ENCODE measurements around the gene TMEM44.

Gene TMEM44

DNA sequence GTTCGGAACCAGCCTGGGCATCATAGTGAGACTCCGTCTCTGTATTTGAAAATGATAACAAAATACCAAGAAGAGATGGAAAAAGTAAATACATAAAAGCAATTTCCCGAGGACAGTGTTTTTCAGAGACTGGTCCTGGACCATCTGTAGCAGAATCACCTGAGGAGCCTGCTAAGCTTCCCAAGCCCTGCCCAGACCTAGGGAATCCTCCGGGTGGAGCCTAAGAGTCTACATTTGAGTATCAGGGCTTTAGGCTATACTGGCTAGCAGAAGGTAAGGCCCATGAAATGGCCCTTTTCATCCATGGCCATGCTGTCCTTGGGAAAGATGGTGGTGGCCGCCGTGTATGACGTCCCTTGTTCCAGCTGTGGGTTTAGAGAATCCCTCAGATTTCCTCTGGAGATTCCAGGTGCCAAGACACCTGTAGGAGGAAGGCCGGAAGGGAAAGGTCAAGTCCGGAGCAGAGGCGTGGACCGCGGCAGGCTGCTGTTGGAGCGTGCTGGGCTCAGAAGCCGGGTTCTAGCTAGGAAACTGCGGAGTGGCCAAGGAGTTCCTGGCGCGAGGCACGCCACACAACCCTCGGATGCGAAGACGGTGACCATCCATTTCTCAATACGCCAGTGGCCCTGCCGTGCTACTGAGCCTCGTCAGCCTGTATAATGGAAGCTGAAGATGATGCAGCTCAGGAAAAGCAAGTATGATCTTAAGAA is 50.9 kb downstream of the TMEM44 start:
- DNase-seq (ENCODE audit: low spot score): no peak
- no peak for FAIRE-seq

DNA sequence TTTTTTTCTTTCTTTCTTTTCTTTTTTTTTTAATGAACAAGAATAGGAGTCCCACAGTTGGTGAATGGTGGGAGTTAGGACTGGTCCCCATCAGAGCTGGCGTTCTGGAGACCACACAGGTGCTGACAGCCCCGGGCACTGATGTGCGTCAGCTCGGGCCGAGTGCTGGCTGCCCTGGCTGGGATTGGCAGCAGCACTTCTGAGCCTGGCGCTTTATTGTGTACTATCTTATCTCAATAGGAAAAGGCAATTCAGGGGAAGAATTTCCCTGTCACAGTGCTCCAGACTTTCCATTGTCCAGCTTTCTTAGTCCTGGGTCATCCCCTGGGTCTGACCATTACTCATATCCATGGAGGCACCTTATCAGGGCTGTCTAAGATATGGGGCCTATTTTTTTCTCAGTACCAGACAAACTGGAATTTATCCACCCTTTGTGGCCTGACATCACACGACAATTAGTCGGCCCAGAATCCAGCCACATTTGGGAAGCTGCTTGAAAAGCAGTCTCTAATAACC is 54.1 kb downstream of the TMEM44 start:
- FAIRE-seq: no peak

DNA sequence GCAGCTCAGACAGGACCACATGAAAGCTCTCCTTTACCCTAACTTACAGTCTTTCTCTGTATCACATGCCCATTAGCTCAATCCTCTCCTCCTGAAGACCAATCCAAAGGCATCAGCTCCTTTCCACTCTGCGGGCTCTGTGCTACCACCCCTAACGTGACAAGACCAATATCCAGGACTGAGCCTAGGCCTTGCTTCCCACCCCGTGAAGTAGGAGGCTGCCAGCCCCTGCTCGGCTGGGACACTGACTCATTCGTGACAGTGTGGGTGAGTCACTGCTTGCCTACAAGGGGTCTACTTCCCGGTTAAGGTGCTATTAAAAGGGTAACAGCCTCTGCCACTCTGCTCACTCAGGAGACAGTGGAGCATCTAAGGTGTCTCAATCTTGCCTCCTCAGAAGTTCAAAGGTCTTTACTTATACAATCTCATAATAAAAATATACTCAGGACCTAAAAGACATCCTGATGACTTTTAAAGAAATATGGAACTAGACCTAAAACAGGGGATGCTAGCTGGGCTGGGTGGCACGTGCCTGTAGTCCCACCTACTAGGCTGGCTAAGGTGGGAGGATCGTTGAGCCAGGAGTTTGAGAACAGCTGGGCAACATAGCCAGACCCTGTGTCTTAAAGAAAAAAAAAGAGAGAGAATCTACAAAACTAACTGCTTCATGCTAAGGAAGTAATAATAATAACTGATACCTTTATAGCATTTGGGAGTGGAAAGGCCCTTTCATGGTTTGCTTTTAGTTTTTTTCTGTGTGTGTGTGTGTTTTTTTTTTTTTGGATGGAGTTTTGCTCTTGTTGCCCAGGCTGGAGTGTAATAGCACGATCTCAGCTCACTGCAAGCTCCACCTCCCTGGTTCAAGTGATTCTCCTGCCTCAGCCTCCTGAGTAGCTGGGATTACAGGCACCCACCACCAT is 55.0 kb downstream of the TMEM44 start:
- DNase-seq (ENCODE audit: low spot score) (peak; percentile 77), FAIRE-seq (no peak)

More for the DNA sequence above, 54.1 kb downstream of the TMEM44 start:
- DNase-seq (ENCODE audit: low spot score): no peak

DNA sequence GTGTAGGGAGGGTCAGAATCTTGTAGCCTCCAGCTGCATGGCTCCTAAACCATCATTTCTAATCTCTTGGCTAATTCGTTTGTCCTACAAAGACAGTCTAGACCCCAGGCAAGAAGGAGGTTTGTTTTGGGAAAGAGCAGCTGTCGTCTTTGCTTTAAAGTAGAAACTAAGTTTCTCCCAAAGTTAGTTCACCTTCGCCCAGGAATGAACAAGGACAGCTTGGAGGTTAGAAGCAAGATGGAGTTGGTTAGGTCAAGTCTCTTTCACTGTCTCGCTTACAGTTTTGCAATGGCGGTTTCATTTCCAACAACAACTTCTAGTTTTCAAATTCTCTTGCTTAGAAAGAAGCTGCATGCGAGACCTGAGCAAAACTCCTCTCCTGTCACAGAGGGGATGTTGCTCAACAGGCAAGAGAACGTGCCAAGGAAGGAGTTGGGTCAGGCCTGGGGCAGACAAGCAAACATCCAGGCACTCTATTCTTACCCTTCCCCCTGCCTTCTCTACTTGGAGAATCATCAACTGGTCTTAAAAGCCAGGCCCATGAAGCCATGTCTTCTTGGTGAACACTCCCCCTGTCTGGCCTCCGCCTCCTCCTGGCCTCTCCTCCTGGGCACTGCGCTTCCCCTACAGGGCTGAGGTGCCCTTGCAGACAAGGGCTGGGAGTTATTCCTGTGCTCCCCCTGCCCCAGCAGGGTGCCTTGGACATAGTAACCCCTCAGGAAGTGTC is 57.6 kb downstream of the TMEM44 start:
- FAIRE-seq (no peak), DNase-seq (ENCODE audit: low spot score) (no peak)

DNA sequence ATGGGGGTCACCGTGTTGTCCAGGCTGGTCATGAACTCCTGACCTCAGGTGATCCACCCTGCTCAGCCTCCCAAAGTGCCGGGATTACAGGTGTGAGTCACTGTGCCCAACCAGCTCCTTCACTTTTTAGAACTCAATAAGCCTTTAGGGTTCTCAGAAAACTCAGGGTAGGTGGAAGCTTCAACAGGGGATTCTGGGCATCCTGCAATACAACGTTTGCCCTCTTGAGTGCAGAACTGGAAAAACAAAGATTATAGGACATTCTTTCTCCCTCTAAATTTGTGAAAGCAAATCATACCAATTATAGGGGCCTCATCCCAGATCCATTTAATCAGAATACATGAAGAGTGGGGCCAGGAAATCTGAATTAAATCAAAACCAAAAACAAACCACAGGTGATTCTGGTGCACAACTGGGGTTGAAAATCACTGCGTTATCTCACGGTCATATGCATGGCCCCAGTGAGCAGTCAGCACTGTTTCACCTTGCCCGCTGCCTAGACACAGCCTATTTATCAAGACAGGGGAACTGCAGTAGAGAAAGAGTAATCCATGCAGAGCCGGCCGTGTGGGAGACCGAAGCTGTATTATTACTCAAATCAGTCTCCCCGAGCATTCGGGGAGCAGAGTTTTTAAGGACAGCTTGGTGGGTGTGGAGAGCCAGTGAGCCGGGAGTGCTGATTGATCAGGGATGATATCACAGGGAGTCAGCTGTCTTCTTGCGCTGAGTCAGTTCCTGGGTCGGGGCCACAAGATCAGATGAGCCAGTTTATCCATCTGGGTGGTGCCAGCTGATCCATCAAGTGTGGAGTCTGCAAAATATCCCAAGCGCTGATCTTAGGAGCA is 58.4 kb downstream of the TMEM44 start:
- DNase-seq (ENCODE audit: low spot score) (no peak), FAIRE-seq (no peak)

DNA sequence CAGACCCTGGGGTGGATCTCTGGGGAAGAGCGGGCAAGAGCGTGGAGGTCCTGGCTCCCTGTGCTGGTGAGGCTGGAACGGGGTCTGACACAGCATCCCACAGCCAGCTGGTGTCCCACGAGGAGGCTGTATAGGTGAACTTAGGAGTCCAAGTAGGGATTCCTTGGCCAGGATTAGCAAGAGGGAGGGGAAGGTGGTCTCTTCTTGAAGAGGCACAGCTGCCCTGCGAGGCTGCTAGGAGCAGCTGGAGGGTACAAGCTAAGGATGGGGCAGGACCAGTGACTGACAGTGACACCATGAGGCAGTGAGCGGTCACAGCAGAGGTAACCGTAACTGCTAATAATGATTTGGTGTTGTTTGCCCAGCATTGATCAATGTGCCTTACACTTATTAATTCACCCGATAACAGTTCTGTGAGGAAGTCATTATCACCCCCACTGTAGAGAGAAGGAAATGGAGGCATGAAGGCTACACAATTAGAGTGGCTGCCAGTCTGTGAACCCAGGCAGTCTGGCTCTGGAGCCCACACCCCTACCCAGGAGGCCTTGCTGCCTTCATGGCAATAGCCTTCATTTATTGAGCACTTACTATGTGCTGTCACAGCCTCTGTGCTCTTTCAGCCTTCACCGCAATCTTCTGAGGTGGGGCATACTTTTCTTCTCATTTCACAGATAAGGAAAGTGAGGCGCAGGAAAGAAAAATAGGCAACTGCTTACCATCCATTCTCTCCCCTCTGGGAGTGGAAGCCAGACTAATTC is 59.4 kb downstream of the TMEM44 start:
- FAIRE-seq (no peak), DNase-seq (ENCODE audit: low spot score) (no peak)

DNA sequence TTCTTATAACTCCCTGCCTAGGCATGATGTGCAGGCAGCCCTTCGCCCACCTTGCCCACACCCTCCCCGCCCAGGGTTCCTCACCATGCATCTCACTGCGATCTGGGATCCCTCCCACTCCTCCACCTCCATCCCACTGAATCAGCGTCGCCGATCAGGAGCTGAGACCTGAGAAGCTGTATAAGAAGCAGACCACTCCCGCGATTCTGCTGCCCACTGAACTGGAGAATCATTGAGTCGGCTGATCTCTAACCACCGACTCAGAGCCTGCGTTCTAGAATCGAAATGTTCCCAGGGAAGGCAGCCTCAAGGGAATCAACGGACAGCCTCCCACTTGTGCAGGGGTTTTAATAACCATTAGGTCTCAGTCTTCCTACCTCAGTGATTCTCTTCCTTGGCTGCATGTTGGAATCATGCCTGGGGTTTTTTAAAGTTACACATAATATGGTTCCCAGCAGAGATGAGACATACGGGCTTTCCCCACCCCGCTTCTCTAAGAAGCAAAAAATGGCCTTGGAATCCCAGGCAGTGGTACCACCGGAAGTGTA is 60.2 kb downstream of the TMEM44 start:
- DNase-seq (ENCODE audit: low spot score) (no peak), FAIRE-seq (no peak)

DNA sequence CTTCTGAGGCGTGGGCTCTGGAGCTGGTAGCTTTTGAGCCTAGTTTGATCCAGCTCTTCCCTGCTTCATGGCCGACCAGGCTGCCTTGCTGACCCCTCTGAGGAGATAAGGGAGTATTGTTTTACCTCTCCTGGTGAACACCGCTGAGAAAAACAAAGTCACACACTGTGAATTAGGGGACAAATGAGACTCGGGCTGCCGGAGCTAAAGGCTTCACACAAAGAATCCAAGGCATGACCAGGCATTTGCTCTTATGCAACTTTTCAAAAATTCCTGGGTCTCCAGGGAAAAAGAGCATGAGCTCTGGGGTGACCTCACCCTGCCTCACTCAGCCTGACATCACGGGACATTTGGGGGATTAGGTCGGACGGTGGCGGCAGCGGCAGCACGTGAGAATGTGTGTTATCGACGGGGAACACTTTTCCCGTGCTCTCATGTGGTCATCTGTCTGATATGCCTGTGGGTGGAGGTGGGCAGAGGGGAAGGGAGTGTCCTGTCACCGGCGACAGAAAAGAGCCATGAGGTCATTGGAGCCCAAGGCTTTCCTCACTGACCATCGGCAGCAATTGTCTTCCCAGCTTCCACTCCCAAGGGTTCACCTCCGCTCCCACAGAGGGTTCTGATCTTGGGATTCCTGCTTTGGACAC is 61.0 kb downstream of the TMEM44 start:
- FAIRE-seq: no peak

DNA sequence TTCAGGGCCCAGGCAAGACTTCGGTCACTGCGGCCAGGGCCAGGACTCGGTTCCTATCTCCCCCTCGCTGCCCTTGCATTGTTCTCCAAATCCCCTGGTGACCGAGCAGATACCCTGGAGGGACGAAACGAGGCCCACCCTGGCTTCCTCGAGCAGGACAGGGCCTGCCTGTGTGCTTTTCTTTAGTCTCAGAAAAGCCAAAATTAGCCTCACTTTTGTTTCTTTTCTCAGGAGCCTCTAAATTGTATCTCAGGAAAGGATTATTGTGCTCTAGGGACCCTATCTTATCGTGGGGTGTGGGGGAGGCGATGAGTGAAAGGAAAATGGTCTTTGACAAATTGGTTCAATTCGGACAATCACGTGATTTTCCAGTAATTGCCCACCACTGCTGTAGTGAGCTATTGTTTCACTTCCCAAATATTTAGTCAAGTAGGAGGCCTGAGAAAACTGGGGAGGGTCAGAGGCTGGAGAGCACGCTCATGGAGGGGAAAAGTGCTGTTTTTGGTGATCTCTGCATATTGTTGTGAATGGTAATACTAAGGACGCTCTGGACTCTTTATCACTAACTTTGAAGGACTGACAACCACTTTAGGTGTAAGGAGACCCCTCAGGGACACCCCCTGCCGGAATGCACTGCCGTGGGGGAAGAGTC is 61.6 kb downstream of the TMEM44 start:
- FAIRE-seq (no peak), DNase-seq (ENCODE audit: low spot score) (no peak)

More for the DNA sequence above, 61.0 kb downstream of the TMEM44 start:
- DNase-seq (ENCODE audit: low spot score): peak; percentile 68

DNA sequence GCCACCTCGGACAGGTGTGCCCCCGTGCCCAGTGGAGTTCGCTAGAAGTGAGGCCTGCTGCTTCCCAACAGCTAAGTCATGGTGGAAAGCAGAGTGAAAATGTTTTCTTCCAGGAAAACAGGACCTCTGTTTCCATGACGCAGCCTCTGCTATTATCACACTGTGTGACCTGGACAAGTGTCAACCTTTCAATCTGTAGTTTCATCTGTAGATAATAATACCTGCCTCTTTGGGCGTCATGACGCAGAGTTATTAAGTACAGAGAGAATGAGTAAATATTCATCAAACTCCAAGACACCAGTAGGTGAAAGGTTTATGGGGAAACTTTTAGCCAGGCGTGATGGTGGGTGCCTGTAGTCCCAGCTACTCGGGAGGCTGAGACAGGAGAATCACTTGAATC is 62.3 kb downstream of the TMEM44 start:
- FAIRE-seq: no peak

DNA sequence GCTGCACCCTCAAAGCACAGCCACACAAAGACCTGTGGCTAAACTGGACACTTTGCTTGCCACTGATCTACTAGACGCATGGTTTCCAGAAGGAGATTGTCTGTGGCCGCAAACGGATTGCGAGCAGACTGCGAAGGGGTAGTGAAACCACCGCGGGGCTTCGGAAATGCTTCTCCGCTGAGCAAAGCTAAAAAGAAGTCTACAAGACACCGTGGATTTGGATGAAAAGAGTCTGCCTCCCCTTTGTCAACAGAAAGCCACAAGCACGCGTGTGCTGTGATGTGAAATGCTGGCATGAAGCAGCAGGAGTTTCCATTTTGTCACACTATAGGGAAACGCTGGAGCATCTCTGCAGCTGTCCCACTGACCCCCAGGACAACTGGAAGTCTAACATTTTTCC is 63.0 kb downstream of the TMEM44 start:
- no peak for DNase-seq (ENCODE audit: low spot score)

More for the DNA sequence above, 62.3 kb downstream of the TMEM44 start:
- DNase-seq (ENCODE audit: low spot score): no peak

DNA sequence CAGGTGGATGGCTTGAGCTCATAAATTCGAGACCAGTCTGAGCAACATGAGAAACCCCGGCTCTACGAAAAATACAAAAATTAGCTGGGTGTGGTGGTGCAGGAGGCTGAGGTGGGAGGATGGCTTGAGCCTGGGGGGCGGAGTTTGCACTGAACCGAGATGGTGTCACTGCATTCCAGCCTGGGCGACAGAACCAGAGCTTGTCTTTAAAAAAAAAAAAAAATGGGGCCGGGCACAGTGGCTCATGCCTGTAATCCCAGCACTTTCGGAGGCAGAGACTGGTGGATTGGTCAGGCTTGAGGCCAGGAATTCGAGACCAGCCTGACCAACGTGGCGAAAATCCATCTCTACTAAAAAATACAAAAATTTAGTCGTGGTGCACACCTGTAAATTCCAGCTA is 64.0 kb downstream of the TMEM44 start:
- no peak for DNase-seq (ENCODE audit: low spot score)
- no peak for FAIRE-seq

More for the DNA sequence above, 63.0 kb downstream of the TMEM44 start:
- FAIRE-seq: no peak

DNA sequence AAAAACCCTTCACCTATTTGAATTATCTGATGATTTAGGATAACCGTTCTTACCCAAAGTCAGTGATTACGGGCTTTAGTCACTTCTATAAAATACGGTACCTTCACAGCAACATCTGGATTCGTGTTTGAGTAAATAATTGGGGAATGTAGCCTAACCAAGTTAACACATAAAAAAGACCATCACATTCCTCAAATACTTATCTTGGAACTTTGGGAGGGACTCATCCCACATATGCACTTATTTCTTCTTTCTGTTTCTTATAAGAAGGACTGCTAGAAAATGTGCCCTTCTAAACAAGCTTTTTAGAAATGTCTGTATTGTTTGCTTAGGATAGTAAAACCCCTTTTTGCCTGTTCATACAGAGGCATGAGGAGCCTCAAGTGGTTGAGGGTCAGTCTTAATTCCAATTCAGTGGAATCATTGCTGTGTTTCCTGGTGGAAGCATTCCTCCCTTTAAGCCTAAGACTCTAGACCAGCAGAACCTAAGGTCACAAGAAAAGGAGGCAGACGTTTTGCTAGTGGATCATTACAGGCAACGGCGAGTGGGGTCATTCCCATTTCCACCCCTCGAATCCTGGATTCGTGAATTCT is 67.5 kb downstream of the TMEM44 start:
- DNase-seq (ENCODE audit: low spot score) (no peak), FAIRE-seq (no peak)

DNA sequence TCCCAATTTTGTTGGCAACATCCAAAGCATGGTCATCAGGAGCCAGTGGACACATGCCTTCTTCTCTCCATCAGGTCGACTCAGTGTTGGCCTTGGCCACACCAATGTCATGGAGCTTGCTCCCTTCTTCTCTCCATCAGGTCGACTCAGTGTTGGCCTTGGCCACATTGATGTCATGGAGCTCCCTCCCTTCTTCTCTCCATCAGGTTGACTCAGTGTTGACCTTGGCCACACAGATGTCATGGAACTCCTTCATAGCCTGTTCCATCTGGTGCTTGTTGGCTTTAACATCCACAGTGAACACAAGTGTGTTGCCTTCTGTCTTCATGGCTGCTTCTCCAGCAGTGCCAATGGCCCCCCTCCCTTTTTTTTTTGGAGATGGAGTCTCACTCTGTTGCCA is 70.2 kb downstream of the TMEM44 start:
- DNase-seq (ENCODE audit: low spot score) (no peak), FAIRE-seq (no peak)

DNA sequence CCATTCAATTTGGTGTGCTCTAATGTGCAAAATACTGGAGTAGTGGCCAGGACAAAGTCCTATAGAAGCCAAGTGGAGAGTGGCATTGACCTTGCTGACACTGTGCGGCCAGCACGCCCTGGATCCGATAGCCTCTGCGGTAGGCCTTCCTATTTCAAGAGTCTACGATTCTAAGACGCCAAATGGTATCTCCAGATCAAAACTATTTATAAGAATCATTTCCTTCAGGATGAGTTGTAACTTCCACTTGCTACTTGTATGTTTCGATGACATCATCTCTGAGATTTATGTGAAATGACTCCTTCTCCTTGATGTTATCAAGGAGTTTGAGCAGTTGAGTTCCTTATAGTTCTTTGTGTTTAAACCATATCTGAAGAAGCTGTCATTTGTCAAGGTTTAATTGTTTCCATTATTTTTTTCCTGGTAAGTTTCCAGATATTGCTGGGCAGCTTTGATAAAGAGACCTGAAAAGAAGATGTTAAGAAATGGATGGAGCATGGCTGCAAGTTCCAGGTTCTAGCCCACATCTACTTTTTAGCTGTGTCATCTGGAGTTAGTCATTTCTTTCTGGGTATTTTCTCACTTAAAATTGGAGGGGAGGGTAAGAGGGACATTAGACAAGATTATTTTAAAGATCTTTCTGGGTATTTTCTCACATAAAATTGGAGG is 71.8 kb downstream of the TMEM44 start:
- no peak for DNase-seq (ENCODE audit: low spot score)
- no peak for FAIRE-seq

DNA sequence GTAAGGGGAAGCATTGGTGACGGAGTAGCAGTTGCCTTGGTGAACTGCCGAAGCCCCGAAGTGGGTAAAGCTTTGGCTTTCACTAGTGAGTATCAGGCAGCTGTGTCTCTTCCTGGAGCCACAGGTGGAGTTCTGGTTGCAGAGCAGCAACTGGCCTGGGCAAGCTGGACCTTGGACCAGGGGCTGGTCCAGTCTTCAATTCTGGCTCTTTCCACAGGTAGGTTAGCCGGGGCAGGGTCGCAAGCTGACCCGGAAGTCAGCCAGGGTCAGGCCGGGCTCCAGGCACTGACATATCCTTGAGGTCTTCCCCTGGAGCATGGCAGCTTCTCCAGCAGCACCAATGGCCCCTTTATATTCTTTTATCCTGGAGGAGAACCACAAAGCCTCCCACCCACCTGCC is 73.2 kb downstream of the TMEM44 start:
- no peak for DNase-seq (ENCODE audit: low spot score)
- FAIRE-seq: no peak

DNA sequence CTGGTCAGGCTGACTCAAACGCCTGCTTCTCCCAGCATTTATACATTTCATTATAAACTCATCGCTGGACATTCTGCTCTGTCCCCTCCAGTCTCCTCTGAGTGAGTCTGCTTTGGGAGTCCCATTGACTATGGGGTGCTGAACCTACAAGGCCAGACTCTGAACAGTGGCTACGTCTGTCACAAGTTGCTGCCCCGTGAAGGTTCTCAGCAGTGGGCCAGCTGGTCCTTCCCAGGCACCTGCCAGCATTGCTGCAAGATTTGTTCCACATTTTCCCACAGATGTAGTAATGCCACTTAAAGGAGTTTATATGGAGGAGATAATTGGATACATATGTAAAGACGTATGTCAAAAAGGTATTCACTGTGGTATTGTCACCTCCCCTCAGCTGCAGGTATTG is 73.7 kb downstream of the TMEM44 start:
- DNase-seq (ENCODE audit: low spot score): no peak
- FAIRE-seq: no peak
